Measurements from ENCODE around the gene STAT4. TPM values are rescaled to one million over a fixed set of nuclear protein-coding genes. Genes with fewer than 3 reads are reported as not detected.

Gene STAT4
- total RNA-seq, 1 donor from 2014 or later: 3.9 TPM

GRCh38 chr2:191145769-191146471 lies 4.9 kb downstream of the STAT4 start:
- DNase-seq (ENCODE audit: low spot score): no peak

- no peak for DNase-seq (ENCODE audit: low spot score)
Observed at GRCh38 chr2:191144217-191144616, 6.6 kb downstream of the STAT4 start.

GRCh38 chr2:191143791-191144190 lies 7.0 kb downstream of the STAT4 start:
- DNase-seq (ENCODE audit: low spot score): no peak

GRCh38 chr2:191128911-191129304 lies 21.9 kb downstream of the STAT4 start:
- no peak for DNase-seq (ENCODE audit: low spot score)

- DNase-seq (ENCODE audit: low spot score): no peak
Observed at GRCh38 chr2:191128172-191128910, 22.5 kb downstream of the STAT4 start.

GRCh38 chr2:191127235-191127634 lies 23.6 kb downstream of the STAT4 start:
- DNase-seq (ENCODE audit: low spot score): no peak

- no peak for DNase-seq (ENCODE audit: low spot score)
Observed at GRCh38 chr2:191126386-191127085, 24.3 kb downstream of the STAT4 start.

GRCh38 chr2:191125646-191126045 lies 25.1 kb downstream of the STAT4 start:
- no peak for DNase-seq (ENCODE audit: low spot score)

- DNase-seq (ENCODE audit: low spot score): no peak
Observed at GRCh38 chr2:191122638-191123294, 28.0 kb downstream of the STAT4 start.

GRCh38 chr2:191117341-191117740 lies 33.5 kb downstream of the STAT4 start:
- DNase-seq (ENCODE audit: low spot score): no peak

GRCh38 chr2:191115804-191116203 lies 35.0 kb downstream of the STAT4 start:
- no peak for DNase-seq (ENCODE audit: low spot score)

GRCh38 chr2:191115391-191115790 lies 35.4 kb downstream of the STAT4 start:
- no peak for DNase-seq (ENCODE audit: low spot score)

- DNase-seq (ENCODE audit: low spot score): peak; percentile 6
Observed at GRCh38 chr2:191114403-191114886, 36.3 kb downstream of the STAT4 start.

- DNase-seq (ENCODE audit: low spot score): no peak
Observed at GRCh38 chr2:191113761-191114160, 37.0 kb downstream of the STAT4 start.

GRCh38 chr2:191112448-191112901 lies 38.3 kb downstream of the STAT4 start:
- DNase-seq (ENCODE audit: low spot score): no peak

GRCh38 chr2:191109888-191110287 lies 40.9 kb downstream of the STAT4 start:
- DNase-seq (ENCODE audit: low spot score): no peak

GRCh38 chr2:191108331-191108730 lies 42.5 kb downstream of the STAT4 start:
- DNase-seq (ENCODE audit: low spot score): no peak

GRCh38 chr2:191105082-191105481 lies 45.7 kb downstream of the STAT4 start:
- DNase-seq (ENCODE audit: low spot score): no peak

- DNase-seq (ENCODE audit: low spot score): no peak
Observed at GRCh38 chr2:191103774-191104173, 47.0 kb downstream of the STAT4 start.

GRCh38 chr2:191100216-191100615 lies 50.6 kb downstream of the STAT4 start:
- no peak for DNase-seq (ENCODE audit: low spot score)

GRCh38 chr2:191087311-191087710 lies 63.5 kb downstream of the STAT4 start:
- no peak for DNase-seq (ENCODE audit: low spot score)

- no peak for DNase-seq (ENCODE audit: low spot score)
Observed at GRCh38 chr2:191086706-191087105, 64.1 kb downstream of the STAT4 start.
